GM19397 (cell line): ENCODE data around the gene DRAXIN.

Experiments used
- ATAC-seq: cut with Tn5 transposase; IDR thresholded peaks from one replicate; pipeline ENCODE4 v1.9.1; 2021; ENCODE audit warnings: mild to moderate bottlenecking, moderate library complexity; ENCODE audit not compliant: unreplicated experiment

The DRAXIN gene

DNA sequence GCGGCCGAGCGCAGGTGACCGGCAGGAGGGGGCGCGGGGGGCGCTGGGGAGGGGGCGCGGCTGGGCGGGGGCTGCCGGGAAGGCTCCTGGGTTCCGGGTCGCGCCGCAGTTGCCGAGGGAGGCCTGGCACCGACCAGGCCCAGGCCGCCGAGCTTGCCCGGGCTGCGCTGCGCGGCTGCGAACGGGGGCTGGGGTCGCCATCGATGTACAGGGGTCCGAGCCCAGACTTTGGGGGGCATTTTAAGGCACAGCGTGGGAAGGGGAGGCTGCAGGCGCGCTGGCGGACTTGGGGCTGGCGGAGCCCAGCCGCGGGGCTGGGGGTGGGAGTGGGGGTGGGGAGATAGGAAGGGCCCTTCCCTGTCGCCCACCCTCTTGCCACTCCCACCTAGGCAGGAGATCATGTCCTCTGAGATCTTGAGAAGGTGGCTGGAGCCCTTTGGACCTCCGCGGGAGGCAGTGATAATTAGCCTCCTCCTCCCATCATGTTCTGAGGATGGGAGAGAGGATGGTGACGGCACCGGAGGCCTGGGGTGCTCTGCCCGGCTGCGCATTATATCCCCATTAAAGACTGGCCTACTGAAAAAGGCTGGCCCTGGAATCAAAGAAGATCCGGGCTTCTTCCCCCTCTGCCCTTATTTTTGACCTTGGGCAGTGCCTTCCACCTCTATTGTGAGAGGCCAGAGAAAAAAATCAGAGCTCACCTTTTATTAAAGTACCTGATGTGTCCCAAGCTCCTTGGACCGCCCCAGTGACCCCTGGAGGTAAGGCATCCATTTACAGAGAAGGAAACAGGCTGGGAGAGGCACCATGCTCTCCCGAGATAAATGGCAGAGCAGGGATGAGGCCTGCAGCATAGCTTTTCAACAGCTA, 36.3 kb upstream of the DRAXIN start:
- peak; percentile 30 for ATAC-seq

DNA sequence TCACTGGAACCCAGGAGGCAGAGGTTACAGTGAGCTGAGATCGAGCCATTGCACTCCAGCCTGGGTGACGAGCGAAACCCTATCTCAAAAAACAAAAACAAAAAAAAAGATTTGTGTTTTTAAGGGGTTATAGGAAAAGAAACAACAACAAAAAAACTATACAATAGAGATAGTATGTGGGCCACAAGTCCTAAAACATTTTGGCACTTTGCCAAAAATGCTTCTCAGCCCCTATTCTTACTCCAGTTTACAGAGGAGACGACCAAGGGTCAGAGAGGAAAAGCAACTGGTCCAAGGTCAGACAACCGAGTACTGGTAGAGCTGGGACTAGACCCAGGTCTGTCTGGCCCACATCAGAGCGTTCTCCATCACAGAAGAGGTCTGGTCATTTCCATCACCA, 33.9 kb upstream of the DRAXIN start:
- no peak for ATAC-seq

DNA sequence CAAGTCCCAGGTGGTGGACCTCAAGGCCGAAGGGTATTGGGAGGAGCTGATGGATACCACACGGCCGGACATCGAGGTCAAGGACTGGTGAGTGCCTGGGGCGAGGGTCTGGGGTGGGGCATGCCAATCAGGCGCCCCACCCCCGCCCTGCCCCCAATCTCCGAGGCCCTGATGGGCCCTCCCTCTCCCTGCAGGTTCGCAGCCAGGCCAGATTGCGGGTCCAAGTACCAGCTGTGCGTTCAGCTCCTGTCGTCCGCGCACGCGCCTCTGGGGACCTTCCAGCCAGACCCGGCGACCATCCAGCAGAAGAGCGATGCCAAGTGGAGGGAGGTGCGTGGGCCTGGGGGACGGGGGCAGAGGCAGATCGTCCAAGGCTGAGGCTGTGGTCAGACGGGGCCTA, 33.0 kb upstream of the DRAXIN start:
- ATAC-seq: no peak

DNA sequence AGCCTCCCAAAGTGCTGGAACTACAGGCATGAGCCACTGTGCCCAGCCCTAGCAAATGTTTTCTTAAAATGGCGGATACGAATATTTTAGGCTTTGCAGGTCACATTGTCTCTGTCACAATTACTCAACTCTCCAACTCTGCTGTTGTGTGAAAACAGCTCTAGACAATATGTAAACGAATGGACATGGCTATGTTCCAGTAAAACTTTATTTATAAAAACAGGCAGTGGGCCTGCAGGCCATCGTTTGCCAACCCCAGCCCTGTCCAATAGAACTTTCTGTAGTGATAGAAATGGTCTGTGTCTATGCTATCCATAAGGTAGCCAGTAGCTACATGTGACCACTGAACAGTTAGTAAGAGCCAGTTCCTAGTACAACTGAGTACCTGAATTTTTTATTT, 31.8 kb upstream of the DRAXIN start:
- no peak for ATAC-seq

DNA sequence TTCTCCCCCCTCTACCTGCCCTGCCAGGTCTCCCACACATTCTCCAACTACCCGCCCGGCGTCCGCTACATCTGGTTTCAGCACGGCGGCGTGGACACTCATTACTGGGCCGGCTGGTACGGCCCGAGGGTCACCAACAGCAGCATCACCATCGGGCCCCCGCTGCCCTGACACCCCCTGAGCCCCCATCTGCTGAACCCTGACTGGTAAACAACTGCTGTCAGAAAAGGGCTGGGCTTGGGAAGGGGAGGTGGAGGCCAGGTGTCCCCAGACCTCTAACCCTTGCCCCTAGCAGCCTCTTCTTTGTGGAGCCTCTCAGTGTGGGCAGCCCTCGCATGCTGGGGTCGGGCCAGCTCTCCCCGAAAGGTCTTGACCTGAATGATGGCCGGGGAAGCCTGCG, 30.4 kb upstream of the DRAXIN start:
- ATAC-seq: no peak

DNA sequence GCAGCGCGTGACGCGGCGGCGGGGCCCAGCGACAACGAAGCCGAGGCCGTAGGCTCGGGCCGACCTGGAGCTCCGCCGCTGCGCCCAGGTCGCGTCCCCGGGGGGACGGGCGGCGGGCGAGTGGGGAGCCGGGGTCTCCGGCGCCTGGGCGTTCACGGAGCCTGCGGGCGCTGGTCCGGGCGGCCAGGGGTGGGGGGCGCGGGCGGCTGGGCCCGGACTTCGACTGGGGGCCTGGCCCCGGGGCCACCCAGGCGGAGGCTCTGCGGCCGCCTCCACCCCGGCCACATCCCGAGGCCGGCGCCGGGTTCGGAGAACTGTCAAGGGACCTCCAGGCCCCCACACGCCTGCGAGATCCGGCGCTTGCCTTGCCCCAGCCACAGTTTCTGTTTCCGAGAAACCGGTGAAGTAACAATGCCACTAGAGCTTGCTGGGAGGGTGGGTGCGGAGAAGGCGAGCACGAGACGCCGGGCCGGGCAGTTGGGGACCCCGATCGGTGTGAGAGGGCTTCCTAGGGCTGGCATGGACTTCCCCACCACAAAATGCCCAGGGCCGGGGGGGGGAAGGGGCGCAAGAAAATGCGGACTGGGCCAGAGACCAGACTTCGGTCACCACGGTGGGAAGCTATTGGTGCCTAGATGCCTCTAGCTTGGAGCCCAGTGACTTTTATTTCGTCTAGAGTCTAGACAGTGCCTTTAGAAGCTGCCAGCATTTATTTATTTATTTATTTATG, 27.0 kb upstream of the DRAXIN start:
- peak; percentile 51 for ATAC-seq

DNA sequence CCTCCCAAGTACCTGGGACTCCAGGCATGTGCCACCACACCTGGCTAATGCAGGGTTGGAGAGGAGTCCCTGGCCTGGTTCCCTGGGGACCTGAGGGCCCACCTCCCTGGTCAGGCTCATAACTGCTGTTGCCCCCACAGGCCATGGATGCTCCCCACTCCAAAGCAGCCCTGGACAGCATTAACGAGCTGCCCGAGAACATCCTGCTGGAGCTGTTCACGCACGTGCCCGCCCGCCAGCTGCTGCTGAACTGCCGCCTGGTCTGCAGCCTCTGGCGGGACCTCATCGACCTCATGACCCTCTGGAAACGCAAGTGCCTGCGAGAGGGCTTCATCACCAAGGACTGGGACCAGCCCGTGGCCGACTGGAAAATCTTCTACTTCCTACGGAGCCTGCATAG, 23.0 kb upstream of the DRAXIN start:
- ATAC-seq: no peak

DNA sequence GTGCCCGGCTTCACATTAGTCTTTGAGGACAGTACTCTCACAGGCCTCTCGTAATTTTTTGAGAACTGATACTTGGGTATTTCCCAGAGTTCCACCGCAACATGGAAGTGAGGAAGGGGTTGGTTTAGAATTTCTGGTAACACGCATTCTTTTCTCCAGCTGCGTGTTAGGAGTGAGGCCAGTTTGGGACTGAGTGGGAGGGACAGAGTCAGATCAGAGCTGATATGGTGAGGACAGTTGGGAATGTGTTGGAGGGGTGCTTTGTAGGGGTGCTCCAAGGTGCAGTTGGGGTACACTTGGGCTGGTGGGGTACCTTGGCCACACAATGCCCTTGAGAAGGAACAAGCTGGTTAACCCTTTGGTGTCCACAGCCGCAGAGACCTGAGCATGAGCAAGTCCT, 20.8 kb upstream of the DRAXIN start:
- ATAC-seq: no peak

DNA sequence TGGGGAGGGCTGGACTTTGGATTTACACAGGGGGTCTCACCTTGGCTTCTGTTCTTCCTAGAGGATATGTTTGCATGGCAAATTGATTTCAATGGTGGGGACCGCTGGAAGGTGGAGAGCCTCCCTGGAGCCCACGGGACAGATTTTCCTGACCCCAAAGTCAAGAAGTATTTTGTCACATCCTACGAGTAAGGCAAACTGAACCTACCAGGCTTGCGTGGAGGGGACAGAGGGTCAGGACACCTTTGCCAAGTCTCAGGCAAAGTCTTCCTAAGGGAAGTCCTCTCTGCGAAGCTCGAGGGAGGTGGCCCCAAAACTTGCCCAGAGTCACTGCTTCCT, 20.3 kb upstream of the DRAXIN start:
- ATAC-seq: no peak

DNA sequence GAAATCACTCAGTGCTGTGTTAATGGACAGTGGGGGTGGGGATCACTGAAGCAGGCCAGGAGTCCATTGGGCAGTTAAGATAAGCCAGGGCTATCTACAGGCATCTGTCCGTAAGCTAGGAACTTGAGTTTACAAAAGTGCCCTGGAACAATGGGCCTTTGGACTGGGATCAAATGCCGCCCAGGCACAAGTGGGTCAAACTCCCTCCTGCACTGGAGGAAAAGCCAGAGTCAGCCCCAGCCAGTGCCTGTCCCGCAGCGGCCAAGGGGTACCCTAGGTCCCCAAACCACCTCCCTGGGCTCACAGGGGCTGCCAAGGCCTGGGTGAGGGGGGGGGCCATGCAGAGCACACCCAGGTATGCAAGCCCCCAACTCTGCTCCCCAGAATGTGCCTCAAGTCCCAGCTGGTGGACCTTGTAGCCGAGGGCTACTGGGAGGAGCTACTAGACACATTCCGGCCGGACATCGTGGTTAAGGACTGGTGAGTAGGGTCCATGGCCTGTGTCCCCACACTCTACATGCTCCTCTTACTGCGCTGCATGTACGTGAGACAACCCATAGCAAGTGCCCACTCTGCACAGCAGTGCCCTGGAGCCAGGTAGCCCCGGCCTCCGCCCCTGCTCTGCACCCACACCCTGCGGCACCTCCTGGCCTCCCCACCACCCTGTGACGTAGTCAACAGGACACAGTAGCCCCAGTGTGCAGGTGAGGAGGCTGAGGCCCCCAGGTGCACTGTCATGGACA, 19.8 kb upstream of the DRAXIN start:
- ATAC-seq: no peak

DNA sequence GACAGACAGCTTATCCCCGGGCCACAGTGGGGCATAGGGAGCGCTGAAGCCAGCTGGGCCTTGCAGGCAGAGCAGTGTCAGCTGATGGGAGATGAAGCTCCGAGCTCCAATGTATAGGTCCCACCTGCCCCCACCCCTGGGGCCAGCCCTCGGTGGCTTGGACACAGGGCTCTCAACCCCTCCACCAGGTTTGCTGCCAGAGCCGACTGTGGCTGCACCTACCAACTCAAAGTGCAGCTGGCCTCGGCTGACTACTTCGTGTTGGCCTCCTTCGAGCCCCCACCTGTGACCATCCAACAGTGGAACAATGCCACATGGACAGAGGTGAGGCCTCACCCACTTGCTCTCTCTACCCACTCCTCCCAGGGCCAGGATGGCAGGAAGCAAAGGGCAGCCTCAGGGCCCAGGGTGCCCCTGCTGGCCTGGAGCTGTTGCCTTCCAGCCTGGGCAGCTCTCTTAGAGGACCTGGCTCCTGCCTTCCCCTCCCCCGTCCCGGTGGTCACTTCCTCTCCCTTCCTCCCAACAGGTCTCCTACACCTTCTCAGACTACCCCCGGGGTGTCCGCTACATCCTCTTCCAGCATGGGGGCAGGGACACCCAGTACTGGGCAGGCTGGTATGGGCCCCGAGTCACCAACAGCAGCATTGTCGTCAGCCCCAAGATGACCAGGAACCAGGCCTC, 18.3 kb upstream of the DRAXIN start:
- no peak for ATAC-seq

DNA sequence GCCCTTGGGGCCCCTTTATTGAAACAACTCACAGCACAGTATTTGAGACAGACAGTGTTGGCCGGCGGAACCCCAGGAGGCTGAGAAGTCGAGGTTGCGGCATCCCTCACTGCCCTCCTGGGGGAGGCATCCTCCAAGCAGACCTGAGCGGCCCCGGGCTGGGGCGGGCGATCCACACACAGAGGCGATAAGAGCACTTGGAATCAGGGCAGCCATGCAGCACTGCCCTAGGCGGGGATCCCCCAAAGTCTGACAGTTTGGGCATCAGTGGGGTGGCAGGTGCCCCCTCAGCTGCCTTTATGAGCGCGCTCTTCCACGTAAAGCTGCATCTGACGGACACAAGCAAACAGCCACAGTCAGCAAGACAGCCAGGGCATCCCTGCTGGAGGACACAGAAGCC, 17.0 kb upstream of the DRAXIN start:
- no peak for ATAC-seq

DNA sequence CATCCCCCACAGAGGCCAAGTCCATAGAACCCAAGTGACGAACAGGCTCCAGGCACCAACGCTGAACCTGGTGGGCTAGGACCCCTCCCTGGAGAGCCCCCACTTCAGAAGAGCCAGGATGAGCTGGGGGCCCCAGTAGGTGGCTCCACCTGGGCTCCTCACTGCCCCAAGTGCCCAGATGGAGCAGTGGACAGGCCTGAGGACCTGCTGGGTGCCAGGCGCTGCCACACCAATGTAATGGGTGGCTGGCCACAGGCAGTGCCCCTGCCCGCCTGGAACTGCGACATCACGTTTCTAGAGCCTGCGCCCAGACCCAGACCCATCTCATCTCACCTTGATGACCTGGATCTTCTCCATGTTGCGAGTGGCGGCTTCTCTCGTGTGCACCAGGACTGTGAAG, 16.2 kb upstream of the DRAXIN start:
- ATAC-seq: no peak

DNA sequence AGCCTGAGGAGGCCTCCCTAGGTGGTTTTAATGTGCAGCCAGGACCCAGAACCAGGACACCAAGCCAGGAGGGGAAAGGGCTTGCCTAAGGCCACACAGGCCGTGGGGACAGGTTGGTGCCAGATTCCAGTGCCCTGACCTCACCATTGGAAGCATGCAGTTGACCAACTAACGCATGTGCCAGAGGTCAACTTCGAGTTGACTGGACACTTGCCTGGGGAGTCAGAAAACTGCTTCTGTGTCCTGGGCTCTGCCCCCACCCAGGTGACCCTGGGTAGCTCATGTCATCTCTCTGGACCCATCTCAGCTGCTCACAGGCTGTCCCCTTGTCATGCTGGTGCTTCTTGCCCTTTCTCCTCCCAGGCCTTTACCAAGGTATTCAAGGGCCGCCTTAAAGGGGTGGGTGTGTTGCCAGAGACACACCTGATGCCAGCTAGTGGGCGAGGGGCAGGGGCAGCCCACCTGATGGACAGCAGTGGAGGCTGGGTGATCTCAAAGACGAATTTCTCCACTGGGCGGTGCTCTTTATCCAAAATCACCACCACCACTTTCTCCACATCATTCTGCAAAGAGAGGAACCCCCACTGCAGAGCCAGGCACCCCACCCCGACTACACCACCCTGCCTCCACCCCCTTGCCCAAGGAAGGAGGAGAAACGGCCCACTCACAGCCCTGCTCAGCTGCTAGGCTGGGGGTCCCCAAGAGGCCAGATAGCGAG, 15.0 kb upstream of the DRAXIN start:
- ATAC-seq: no peak

DNA sequence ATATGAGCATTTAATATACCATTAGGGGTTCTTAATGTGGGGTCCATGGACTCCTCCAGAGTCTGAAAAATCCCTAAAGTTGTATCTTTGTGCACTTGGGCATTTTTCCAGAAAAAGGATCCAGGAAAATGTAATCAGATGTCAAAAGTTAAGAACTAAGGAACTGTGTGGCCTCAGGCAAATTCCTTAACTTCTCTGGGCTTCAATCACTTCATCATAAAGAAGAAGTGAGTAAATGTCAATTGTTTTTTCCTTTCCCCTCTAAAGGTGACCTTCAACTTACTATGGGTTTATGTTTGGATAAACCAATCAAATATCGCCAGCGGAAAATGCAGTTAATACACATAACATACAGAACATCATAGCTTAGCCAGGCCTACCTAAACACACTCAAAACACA, 13.1 kb upstream of the DRAXIN start:
- no peak for ATAC-seq

DNA sequence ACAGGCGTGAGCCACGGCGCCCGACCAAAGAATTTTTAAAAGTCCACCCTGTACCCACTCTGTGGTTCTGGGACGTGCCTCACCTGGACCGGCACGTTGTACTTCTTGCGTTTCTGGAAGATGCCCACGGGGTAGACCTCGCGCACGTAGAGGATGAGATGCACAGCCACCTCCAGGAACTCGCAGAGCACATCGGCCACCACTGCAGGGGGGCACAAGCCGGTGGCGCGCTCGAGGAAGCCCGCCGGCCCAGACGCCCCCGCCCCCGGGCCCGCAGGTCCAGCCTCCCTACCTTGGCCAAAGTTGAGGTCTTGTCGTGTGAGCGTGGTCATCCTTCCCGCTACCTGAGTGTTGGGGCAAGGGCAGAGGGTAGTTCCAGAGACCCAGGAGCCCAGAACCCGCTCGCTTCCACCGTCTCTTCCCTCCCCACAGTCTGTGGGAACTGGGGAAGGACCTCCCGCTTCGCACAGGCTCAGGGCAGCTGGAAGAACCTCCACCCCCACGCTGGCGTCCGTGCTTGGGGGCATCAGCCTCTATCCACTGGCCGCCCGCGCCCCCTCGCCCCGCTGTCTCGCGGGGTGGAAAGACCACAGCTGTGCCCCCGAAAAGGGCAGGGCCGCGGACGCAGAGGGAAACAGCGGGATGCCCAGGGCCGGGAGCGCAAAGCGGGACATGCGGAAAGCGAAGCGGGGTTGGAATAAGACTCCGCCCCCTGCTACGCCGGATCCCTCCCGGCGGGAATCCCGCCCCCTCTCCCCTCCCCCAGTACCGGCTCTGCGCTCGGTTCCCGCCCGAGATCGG, 11.0 kb upstream of the DRAXIN start:
- ATAC-seq: peak; percentile 24

DNA sequence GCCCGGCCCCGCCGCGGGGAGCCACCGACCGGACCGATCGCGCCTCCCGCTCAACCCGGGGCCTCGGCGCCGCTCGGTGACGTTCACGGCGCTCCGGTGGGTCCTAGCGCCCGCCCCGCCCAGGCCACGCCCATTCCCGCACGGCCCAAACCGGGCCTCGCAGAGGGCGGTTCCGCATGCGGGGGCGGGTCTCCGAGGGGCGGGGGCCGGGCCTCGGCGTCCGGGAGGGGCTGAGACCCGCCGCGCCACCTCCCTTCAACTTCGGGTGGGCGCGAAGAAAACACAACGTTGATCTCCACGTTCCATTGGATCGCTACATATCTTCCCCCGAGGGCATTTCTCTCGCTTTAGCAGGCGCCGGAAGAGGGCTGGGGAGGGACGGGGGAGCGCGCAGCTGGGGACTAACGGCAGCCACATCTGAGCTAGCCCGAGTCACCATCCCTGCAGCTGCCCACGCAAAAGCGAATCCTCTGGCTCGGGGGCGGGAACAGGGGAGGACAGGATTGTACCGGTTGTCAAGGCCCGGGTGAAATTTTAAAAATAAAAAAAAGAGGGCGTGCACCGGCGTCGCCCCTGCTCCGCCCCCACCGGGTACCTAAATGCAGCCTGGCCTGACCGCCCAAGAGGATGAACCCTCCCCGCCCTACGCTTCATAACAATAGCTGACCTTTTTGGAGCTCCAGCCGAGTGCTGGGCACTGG, 10.3 kb upstream of the DRAXIN start, which contains the start of gene MAD2L2:
Gene MAD2L2 (minus strand): TSS at position 78 of the 701 bp plus-strand sequence. CDS start 547 bp downstream, outside the sequence.
- ATAC-seq: peak; percentile 84

DNA sequence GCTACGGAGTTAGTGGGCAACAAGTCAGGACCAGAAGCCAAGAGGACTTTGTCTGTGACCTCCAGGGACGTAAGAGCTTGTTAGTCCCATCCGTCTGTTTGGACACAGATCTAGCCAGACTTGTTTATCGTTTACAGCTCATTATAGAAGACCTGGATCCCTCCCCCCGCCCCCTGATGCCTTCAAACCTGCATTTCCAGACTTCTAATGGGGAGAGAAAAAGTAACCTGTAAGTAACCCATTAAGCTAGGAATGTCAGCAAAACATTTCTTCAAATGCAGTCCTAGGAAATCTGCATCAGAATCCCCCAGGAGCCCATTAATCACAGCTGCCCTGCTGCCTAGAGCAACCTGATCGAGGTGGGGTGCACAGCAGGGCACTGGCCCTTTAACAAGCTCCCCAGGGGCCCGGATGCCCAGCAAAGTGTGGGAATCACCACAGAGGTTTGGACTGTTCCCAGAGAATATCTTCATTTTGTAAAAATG, 9.2 kb upstream of the DRAXIN start:
- no peak for ATAC-seq

DNA sequence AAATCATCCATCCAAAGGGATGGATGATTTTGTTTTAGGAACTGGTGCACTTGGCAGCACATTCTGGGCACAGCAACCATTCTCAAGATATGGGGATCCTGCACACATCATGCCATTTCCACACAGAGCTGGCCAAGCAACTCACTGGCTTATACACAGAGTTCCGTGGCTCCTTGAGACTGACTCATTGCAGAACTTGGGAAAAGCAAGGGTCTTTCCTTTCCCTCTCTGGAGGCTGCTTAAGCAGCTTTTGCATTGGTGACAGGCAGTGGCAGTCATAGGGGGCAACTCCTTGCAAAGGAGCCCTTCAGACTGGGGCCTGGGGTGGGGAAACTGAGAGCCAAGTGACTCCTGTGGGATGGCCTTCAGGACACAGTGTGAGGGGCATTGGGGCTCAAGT, 8.7 kb upstream of the DRAXIN start:
- ATAC-seq: no peak
